Common myeloid progenitor, CD34-positive (primary cell): ENCODE measurements around the gene SULT1A1.
"Not testable (repeated sequence)": the region's sequence is repeated elsewhere in the genome, so short reads cannot be mapped to it uniquely, and the experiment has no call there.

Experiments
- CTCF ChIA-PET: fragments of 350-600 bp; sonication (Branson Sonifier 250); formaldehyde crosslinking; loops from one replicate; lab custom pipeline; 2021; ENCODE audit warnings: antibody characterized with exemption; lab: Charles Lee
- POLR2A ChIA-PET: fragments of 350-600 bp; sonication (Branson Sonifier 250); formaldehyde crosslinking; loops from one replicate; lab custom pipeline; 2021; ENCODE audit warnings: antibody characterized with exemption; lab: Charles Lee
- DNase-seq, 3 donors: peaks; one replicate each; pipeline versions ENCODE4 v3.0.0 to v3.0.0-alpha.2; 2013
- H3K27ac ChIP-seq, 2 experiments: 1 replicate in 1 of 2; 2 replicates in 1 of 2; pipeline ENCODE4 v1.7.0; 2013; ENCODE audit warnings: inconsistent platforms in 2 of 2, low read length in 2 of 2, mild to moderate bottlenecking in 2 of 2, low read depth in 1 of 2, moderate library complexity in 1 of 2; ENCODE audit not compliant: severe bottlenecking in 2 of 2, insufficient read depth in 1 of 2, poor library complexity in 1 of 2
- H3K27me3 ChIP-seq, 5 experiments: replicated peaks in 2 of 5; 1 replicate in 3 of 5; 2 replicates in 2 of 5; pipeline versions ENCODE4 v1.6.1 to v1.7.0; 2013; ENCODE audit warnings: low read length in 4 of 5, mild to moderate bottlenecking in 2 of 5, moderate library complexity in 2 of 5, inconsistent platforms in 1 of 5; ENCODE audit not compliant: insufficient read depth in 5 of 5, control insufficient read depth in 4 of 5
- H3K36me3 ChIP-seq, 4 experiments: 1 replicate in 2 of 4; 2 replicates in 2 of 4; pipeline versions ENCODE4 v1.6.1 to v1.7.0; 2013; ENCODE audit warnings: low read length in 3 of 4, control low read depth in 1 of 4, mild to moderate bottlenecking in 1 of 4; ENCODE audit not compliant: control insufficient read depth in 4 of 4, insufficient read depth in 4 of 4
- H3K4me1 ChIP-seq, 4 experiments: 1 replicate in 3 of 4; 2 replicates in 1 of 4; pipeline versions ENCODE4 v1.6.1 to v1.7.1; 2013; ENCODE audit warnings: low read length in 3 of 4, mild to moderate bottlenecking in 3 of 4, control low read depth in 1 of 4, inconsistent platforms in 1 of 4, moderate library complexity in 1 of 4; ENCODE audit not compliant: control insufficient read depth in 4 of 4, insufficient read depth in 4 of 4; ENCODE audit errors: control extremely low read depth in 1 of 4
- H3K4me3 ChIP-seq, 7 experiments: 1 replicate in 4 of 7; 2 replicates in 3 of 7; pipeline versions ENCODE4 v1.5.1 to v1.7.0; 2013; ENCODE audit warnings: mild to moderate bottlenecking in 7 of 7, low read length in 6 of 7, moderate library complexity in 6 of 7, inconsistent platforms in 2 of 7, low read depth in 2 of 7, control low read depth in 1 of 7; ENCODE audit not compliant: insufficient read depth in 4 of 7, control insufficient read depth in 1 of 7; ENCODE audit errors: extremely low read depth in 1 of 7
- H3K9me3 ChIP-seq, 5 experiments: 1 replicate in 4 of 5; 2 replicates in 1 of 5; pipeline versions ENCODE4 v1.6.1 to v1.7.1; 2013; ENCODE audit warnings: low read length in 4 of 5, mild to moderate bottlenecking in 2 of 5, inconsistent platforms in 1 of 5, low read depth in 1 of 5, moderate library complexity in 1 of 5; ENCODE audit not compliant: control insufficient read depth in 4 of 5, insufficient read depth in 2 of 5; ENCODE audit errors: control extremely low read depth in 1 of 5
- WGBS: methylation state at CpG from one replicate; pipeline ENCODE4 v1.1.5; 2013; ENCODE audit not compliant: insufficient coverage; 5-methylcytosine and 5-hydroxymethylcytosine counted together

Gene SULT1A1

DNA sequence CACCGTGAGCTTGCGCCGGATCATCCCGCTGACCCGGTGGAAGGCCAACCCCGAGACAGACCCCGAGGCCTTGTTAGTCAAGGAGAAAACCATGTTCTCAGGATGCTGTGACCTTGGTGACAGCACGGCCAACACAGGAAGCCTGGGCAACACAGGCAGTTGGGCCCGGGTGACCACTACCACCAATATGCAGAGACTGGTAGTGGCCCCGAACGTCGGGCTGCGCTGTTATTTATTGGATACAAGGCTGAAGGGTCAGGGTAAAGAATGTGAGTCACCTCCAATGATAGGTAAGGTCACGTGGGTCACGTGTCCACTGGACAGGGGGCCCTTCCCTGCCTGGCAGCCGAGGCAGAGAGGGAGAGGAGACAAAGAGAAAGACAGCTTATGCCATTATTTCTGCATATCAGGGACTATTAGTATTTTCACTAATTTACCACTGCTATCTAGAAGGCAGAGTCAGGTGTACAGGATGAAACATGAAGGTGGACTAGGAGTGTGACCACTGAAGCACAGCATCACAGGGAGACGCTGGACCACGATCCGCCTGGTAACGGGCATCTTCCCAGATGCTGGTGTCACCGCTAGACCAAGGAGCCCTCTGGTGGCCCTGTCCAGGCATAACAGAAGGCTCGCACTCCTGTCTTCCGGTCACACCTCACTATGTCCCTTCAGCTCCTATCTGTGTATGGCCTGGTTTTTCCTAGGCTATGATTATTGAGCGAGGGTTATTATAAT, 5.8 kb upstream of the SULT1A1 start:
- POLR2A ChIA-PET, H3K36me3 ChIP-seq, H3K27me3 ChIP-seq, H3K4me1 ChIP-seq, H3K9me3 ChIP-seq, H3K4me3 ChIP-seq, H3K27ac ChIP-seq: not testable (repeated sequence)
- WGBS = 52% methylated on average over 8 of the region's 24 CpGs
- peak in 2 of 3 donors; percentile 19 to 39 for DNase-seq
- CTCF ChIA-PET = interaction anchor here (1.2 to 1.3 kb wide), 2 partner anchors 18 to 59 kb away, joined by 4 read pairs; no protein-coding TSS in a partner anchor

DNA sequence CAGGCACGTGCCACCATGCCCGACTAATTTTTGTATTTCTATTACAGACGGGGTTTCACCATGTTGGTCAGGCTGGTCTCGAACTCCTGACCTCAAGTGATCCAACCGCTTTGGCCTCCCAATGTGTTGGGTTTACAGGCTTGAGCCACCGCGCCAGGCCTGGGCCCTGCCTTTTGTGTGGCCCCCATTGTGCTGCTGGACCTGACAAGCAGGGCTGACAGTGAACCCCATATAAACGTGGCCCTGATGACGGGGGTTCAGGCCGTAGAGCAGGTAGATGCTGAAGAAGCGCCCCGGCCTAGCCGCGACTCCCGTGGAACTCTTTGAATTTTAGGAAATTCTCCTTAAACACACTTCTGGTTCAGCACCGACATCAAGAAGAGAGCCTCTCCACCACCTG, 4.7 kb upstream of the SULT1A1 start:
- H3K27ac ChIP-seq, DNase-seq, H3K36me3 ChIP-seq, POLR2A ChIA-PET, H3K9me3 ChIP-seq, CTCF ChIA-PET, H3K27me3 ChIP-seq, H3K4me3 ChIP-seq: not testable (repeated sequence)
- WGBS = 100% methylated on average over 1 of the region's 16 CpGs
- peaks cover 10 to 17% (median 16%) of the 10 kb centered on the region in 4 experiments for H3K4me1 ChIP-seq

DNA sequence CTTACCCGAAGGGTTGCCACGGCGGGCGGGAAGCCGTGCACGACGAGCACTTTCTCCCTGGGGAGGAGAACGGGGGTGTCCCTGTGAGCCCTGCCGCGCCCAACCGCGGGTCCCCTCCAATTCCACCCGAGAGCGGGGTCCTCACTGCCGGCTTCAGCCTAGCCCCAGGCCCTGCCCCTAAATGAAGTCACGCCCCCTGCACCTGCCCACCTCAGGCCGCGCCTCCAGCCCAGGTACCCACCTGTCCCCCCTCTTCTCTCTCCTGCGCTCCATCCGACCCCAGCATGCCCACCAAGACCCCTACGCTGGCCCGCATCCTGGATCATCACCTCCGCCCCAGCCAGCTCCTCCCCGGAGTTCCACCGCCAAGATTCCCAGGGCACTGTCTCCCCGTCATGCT, 4.1 kb upstream of the SULT1A1 start:
- WGBS = no CpG with 5 or more reads among the region's 26 CpGs
- H3K36me3 ChIP-seq, DNase-seq, H3K4me3 ChIP-seq, H3K27me3 ChIP-seq, POLR2A ChIA-PET, H3K9me3 ChIP-seq, CTCF ChIA-PET, H3K27ac ChIP-seq: not testable (repeated sequence)
- H3K4me1 ChIP-seq = peaks cover 10 to 23% (median 22%) of the 10 kb centered on the region in 4 experiments

DNA sequence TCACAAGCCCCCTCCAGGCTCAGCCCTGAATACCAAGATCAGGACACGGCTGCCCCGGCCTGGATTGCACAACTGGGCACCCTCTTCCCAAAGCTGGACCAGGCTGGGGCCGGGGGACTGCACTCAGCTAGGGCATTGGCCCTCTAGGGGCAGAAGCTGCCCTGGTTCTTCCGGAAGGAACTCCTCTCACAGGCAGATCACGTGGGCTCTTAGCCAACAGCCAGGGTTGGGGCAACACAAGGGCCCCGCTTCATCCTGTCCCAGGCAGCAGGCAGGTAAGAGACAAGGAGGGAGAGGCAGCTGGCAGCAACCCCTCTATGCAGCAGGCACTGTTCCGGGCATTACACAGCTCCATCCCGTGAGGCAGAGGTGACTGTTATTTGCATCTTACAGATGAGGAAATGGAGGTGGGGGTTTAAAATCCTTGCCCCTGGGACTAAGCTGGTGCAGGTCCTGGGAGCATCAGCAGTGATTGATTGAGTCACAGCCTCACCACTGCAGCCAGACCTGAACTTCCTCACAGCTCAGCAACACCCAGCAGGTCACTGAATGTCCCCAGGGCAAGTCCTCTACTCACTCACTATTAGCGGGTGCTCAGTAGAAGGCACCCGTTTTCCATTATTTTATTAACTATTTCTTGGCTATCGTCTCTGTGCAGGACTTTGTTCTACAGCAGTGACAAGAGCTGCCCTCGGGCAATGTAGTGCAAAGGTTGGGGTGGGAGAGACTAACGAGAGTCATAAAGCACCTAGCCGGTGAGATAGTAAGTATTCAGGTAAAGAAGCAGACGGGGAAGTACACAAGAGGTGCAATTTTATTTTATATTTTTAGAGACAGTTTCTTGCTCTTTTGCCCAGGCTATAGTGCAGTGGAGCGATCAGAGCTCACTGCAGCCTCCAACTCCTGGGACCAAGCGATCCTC, 2.8 kb upstream of the SULT1A1 start:
- H3K27me3 ChIP-seq, CTCF ChIA-PET, H3K27ac ChIP-seq, DNase-seq, H3K36me3 ChIP-seq, H3K4me3 ChIP-seq, POLR2A ChIA-PET, H3K9me3 ChIP-seq: not testable (repeated sequence)
- no CpG with 5 or more reads among the region's 17 CpGs for WGBS
- H3K4me1 ChIP-seq = peaks cover 10 to 24% (median 22%) of the 10 kb centered on the region in 4 experiments

DNA sequence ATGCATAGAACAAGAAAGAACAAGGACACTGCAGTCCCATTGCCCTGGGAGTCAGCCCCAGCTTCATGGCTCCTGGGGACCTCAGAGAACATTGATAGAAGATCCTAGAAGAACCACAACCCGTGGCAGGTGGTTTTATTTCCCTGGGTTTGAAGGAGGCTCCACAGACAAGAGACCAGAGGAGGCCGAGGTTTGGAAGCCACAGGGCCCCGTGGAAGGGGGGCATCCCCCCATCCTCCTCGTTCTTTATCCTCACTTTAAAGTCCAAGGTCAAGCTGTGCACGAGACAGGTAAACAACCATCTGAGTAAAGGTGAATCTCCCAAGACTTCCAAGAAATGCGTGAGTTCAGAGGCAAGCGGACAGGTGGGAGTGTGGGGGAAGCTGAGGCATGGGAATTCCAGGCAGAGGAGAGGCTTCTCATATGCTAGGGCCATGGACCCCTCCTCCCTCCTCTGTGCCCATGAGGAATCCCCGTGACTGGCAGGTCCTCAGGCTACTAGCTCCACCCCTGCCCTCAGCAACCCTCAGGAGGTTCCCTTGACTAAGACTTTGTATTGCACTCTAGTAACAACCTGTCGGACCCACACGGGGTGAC, 849 bp upstream of the SULT1A1 start:
- ChIA-PET POLR2A (no interaction called here), CTCF (no interaction called here)
- DNase-seq = no peak
- Histone ChIP-seq H3K27me3 (no peaks in the 10 kb centered on the region), H3K9me3 (no peaks in the 10 kb centered on the region), H3K4me3 (peak overlapping the region in 4 of 7 experiments; percentile 15 to 60 (median 38)), H3K4me1 (peaks cover 10 to 24% (median 22%) of the 10 kb centered on the region in 4 experiments), H3K27ac (peak overlapping the region; percentile 29 to 56), H3K36me3 (peaks cover 0 to 7% (median 6%) of the 10 kb centered on the region in 4 experiments)
- WGBS = 71% methylated on average over 9 of the region's 10 CpGs

DNA sequence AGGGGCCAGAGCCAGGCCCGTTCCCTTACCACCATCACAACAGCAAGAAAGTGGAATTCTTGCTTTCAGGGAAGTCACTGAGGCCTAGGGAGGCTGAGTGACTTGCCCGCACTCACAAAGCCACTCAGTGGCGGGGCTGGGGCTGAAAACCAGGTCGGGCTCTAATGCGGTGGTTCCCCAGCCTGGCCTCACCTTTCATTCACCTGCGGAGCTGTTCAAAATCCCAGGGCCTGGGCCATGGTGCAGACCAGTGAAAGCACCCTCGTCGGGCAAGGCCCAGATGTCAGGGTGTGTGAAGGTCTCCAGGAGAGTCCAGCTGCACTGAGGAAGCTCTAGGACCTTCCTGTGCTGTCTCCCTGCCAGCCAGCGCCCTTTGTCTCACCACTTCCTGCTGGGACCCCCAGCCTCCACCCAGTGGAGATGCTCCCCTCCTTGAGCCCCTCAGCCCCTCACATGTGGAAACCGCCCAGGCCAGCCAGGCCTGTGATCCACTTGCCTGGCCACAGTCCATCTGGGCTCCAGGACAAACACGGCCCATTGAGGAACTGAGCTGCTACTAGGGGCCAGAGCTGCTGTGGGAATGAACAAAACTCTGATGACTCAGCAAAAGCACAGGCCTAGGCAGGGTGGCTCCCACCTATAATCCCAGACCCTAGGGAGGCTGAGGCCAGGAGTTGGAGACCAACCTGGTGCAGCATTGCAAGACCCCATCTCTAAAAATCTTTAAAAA, 812 bp downstream of the SULT1A1 start:
- POLR2A ChIA-PET, H3K27me3 ChIP-seq, H3K9me3 ChIP-seq: not testable (repeated sequence)
- Histone ChIP-seq H3K4me1 (peaks cover 10 to 24% (median 22%) of the 10 kb centered on the region in 4 experiments), H3K36me3 (peaks cover 2 to 16% (median 8%) of the 10 kb centered on the region in 4 experiments), H3K27ac (peak overlapping the region in 1 of 2 experiments; percentile 56), H3K4me3 (peak overlapping the region in 6 of 7 experiments; percentile 5 to 60 (median 28))
- WGBS = 79% methylated on average over 10 of the region's 11 CpGs
- peak in 2 of 3 donors; percentile 23 to 26 for DNase-seq
- CTCF ChIA-PET = interaction anchor here (1.2 kb wide), 1 partner anchor 11 kb away, joined by 8 read pairs; no protein-coding TSS in a partner anchor
